Activated T-cell treated with anti-CD3 and anti-CD28 coated beads, Interleukin-2, amount 50 U/mL, for 48 hours (primary cell): ENCODE data around the gene LAIR1.
"Not testable (repeated sequence)": the region's sequence is repeated elsewhere in the genome, so short reads cannot be mapped to it uniquely, and the experiment has no call there.

Experiments used
- DNase-seq, 2 experiments: peaks; one replicate each; pipeline ENCODE4 v3.0.0-alpha.2; 2020

The LAIR1 gene

GRCh38 chr19:54375181-54375938, 10.6 kb upstream of the LAIR1 start:
- peak in 1 of 2 experiments; percentile 33 for DNase-seq

- no peak for DNase-seq
Measured at GRCh38 chr19:54373781-54374631, 9.3 kb upstream of the LAIR1 start.

DNA sequence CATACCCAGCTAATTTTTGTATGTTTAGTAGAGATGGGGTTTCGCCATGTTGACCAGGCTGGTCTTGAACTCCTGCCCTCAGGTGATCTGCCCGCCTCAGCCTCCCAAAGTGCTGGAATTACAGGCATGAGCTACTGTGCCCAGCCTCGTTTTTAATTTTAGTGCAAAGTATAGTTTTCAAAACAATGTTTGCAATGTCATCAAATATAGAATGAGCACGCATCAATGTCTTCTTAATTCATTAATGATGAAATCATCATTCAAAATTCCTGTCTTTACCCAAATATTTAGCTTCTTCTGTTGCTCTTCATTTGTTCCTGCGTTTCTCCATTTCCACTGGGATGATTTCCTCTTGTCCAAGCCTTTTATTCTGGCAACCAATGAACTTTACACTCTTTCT, 6.7 kb upstream of the LAIR1 start:
- not testable (repeated sequence) for DNase-seq

DNA sequence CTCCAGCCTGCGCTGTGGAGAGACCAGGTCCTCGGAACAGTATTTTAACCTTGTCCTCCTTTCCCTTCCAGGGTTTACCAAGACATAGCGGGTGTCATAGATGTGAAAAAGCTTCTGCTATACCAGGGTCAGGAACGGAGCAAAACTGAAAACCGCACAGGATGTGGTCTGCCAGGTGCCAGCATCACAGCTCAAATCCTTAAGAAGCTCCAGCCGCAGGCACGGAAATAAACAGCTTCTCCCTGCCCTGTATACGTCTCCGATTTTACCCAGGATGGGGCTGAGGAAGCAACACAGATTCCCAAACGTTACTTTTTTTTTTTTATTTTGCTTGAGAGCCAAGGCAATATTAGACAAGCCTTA, 5.7 kb upstream of the LAIR1 start:
- DNase-seq: peak in 1 of 2 experiments; percentile 60

GRCh38 chr19:54369688-54370433, 5.1 kb upstream of the LAIR1 start:
- not testable (repeated sequence) for DNase-seq

DNA sequence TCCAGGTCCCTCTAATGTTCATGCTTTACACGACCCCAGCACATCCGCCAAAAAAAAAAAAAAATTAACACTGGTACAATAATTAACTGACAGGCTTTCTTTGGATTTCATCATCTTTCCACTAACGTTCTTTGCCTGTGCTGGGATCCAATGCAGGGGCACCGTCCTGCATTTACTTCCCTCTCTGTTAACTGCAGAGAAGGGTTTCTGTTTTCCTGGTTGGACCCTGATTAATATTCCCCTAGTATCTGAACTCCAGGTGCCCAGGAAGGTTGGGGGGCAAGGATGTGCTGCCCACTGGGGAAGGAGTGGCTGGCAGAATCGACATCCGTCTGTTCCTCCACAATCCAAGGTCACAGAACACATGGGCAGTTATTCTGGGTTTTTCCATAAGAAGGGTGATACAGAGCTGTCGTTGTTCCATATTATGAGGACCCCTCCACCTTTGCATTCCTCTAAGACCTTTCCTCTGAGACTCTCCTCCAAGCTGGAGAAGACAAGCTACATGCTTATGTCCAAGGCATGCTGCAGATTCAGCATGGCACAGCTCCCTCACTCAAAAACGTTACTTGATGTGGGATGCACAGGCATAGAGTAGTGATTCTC, 4.5 kb upstream of the LAIR1 start:
- DNase-seq: no peak

DNA sequence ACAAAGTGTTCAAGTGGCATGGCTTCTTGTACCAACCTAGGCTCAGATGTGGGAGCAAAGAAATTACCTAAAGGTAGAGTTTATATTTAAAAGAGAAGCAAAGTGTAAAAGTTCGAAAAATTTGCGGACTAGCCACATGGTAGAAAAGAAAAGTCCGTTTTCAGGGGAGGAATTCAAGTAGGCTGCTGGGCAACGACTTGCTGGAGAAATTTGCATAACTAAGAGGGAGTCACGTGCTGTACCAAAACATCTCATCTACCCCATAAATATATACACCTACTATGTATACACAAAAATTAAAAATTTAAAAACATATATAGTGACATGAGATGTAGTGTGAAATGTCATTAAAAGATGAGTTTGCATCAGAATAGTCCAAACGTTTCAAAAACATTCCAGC, 2.1 kb upstream of the LAIR1 start:
- DNase-seq: no peak

DNA sequence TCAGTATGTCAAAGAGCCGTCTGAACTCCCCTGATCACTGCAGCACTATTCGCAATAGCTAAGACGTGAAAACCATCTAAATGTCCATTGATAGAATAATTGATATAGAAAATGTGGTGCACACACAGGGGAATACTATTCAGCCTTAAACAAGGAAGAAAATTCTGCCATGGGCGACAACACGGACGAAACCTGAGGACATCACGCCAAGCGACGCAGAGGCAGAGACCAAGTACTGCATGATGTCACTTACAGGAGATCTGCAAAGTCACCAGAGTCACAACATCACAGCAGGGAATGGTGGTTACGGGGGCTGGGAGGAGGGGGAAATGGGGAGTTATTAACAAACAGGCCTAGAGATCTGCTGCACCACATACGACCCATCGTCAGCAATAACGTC, 1.1 kb upstream of the LAIR1 start:
- DNase-seq: not testable (repeated sequence)

- DNase-seq: not testable (repeated sequence)
Measured at GRCh38 chr19:54361680-54362422, 2.9 kb downstream of the LAIR1 start.

DNA sequence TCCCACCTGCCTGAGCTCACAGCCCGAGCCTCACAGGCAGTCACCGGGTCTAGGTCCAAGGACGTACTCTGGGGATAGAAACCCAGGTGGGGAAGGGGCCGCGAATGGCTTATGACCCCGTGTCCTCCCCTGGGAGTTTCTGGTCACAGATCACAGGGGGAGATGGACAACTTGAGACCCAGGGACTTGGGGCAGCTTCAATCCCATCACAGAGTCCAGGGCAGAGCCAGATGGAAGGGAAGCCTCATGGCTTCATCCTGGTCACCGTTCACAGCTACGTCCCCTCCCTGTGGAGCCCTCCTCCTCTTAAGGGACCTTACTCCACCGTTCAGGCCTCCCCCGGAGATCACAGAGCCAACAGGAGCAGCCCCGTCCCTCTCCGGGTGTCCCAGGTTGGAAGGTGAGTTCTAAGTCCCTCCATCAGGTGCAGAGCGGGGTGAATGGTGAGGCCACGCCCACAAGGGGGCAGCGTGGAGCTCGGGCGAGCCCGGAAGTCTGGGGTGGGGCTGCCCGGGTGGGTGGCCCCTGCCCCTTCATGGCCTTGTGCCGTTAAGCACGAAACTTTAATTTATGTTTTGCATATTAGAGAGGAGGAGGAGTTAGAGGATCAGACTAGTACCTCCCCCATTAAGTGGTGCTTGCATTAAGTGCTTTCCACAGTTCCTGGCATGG, 5.4 kb downstream of the LAIR1 start:
- DNase-seq: peak; percentile 81 to 82

DNA sequence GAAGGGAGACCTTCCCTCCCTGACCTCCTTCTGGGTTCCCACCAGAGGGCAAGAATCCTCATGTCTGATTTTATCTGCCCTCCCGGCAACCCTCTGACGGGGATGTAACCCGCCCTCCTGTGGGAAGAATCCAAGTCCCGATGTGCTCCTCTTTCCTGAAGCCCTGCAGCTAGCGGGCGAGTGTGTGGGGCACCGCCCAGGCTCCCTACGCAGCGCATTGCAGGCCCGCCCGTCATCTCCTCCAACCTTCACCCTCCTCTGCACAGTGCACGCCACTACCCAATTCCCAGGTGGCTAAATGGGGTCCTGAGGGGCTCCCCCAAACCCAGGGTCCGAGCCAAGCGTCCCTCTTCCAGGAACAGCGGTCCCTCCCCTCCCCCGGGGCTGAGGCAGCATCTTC, 7.3 kb downstream of the LAIR1 start:
- no peak for DNase-seq

DNA sequence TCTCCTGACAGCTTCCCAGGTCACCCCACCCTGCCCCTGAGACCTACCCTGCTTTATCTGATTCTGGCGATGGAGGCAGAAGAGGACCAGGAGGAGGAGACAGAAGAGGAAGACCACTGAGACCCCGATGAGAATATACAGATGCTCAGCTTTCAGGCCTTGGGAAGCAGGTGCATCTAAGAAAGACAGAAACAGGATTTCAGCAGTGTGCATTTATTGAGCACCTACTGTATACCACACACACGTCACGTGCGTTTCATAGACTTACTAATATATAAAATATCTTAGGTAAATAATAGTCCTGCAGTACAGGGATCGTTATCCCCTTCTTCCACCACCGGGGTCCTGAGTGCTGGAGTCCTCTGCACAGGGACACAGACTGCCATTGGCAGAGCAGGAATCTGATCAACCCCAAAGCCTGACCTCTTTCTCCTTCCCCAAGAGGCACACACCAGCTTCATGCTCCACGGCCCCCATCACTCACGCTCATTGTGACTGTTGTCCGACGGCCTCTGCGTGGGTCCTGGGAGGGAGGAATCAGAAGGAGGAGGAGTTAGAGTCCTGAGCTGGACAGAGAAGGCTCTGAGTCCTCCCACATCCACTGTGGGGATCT, 8.2 kb downstream of the LAIR1 start:
- DNase-seq: no peak

DNA sequence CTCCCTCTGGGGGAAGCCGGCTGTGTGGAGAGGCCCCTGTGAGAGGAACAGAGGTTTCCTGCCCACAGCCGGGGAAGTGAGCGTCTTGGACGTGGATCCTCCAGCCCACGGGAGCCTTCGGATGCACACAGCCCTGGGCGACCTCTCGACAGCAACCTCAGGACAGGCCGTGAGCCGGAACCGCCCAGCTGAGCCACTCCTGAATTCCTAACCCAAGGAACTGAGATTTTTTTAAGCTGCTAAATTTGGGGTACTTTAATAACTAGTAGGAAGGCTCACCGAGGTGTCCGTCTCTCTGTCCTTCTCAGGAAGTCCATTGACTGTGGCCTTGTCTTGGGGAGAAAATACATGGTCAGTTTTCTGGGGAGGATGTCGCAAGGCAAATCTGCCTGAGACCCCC, 9.1 kb downstream of the LAIR1 start:
- no peak for DNase-seq

DNA sequence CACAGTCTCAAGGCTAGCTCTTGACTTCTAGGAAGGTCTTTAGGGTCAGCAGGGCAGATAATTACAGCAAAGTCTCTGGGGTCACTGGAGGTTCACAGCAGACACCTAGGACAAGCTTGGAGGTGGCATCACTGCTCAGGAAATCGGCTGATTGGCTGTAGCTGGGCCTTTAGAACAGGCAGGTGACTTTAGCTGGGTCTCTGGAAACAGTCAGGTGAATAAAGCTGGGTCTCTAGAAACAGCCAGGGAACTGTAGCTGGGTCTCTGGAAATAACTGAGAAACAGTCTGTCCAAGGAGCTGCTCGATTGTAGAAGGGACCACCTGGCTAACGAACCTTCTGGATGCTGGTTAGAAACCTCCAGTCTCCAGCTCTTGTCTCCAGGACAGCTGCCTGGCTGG, 10.0 kb downstream of the LAIR1 start:
- DNase-seq: no peak

DNA sequence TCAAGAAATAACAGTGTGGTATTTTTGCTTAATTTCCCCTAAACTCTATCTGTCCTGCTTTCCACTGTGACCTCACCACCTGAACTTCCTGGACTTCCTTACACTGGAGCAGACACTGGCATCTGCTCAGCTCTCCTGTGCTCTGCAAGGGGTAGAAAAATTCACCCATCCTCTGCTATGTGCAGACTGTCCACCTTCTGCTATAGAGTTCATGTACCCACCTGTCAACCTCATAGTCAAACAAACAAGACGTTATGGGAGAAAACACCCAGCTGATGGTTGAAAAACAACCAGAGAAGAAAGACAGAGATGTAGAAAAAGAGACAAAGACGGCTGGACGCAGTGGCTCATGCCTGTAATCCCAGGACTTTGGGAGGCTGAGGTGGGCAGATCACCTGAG, 12.2 kb downstream of the LAIR1 start:
- DNase-seq: no peak

GRCh38 chr19:54352041-54352440, 12.7 kb downstream of the LAIR1 start:
- DNase-seq: no peak

GRCh38 chr19:54351474-54351873, 13.3 kb downstream of the LAIR1 start:
- no peak for DNase-seq

- no peak for DNase-seq
Measured at GRCh38 chr19:54345938-54346386, 18.8 kb downstream of the LAIR1 start.

- no peak for DNase-seq
Measured at GRCh38 chr19:54343868-54344267, 20.9 kb downstream of the LAIR1 start.

- DNase-seq: no peak
Measured at GRCh38 chr19:54341295-54341694, 23.4 kb downstream of the LAIR1 start.
